LNCAP (cell line): ENCODE results near the gene MEIS2.
A peak's percentile ranks its signal among the peaks of the same experiment; 100 is the strongest.

Experiments used
- CTCF ChIP-seq: fragments of 450-650 bp; IDR thresholded peaks from 2 replicates; pipeline ENCODE4 v1.5.1; 2017; ENCODE audit warnings: mild to moderate bottlenecking

MEIS2 gene

DNA sequence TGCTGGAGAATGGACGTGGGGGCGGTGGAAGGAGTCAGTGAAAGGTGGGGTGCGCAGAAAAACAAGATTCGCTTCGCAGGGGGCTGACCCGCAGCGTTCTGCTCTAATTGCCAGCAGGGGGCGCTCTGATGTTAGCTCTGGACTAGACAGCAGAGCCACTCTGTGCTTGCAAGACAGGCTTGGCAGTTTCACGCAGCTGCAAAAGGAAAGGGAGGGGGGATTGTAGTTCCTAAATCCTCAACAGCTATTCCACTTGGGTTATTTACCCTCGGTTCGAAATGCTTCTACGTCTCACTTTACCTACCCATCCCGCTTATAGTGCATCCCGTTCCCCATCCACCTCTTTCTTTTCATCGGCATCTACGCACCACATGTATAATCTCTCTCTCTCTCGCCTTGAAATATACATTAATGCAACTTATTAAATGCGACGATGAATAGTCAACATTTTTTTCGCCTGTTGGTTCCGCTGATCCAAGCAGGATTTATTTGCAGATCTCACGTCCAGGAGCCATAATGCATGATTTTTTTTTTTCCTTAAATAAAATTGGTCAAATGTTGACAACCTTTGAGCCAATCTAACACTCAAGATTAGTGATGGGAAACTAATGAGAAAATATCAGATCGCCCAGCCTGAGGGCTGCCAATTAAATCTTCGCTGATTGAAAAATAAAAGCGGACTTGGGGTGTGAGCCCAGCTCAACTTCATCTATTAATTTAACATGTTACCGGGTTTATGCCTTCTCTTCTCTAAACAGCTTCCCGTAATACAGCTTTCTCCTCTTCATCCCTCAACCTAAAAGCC, 216.4 kb downstream of the MEIS2 start:
- peak; percentile 88 for TF ChIP-seq CTCF

DNA sequence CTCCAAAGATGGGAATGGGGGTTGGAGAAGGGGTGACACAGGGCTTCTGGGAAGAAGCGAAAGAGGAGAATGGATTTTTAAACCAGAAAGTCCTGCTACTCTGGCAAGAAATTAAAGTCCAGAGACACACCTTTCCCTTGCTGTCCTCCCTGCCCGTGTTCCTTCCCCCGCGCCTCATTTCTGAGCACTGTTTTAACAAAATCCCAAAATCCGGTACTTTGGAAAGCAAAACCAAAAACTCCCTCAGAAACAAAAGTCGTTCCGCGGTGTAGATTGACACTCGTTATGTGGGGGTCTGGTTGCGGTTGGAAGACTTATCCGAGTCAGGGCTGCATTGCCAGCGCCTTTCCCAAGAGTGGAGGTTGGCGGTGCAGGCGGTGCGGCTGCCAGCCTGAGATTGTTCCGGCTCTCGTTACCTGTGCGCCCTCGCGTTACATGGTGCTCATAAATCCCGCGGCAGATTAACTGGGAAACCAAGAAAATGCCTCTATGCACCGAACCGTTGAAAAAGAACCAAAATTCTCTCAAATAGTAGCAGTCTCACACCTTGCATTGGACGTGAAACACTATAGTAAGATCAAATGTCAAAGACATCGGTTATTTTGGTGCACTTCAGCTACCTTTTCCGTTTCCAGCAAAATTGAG, 217.7 kb downstream of the MEIS2 start:
- TF ChIP-seq CTCF = no peak

DNA sequence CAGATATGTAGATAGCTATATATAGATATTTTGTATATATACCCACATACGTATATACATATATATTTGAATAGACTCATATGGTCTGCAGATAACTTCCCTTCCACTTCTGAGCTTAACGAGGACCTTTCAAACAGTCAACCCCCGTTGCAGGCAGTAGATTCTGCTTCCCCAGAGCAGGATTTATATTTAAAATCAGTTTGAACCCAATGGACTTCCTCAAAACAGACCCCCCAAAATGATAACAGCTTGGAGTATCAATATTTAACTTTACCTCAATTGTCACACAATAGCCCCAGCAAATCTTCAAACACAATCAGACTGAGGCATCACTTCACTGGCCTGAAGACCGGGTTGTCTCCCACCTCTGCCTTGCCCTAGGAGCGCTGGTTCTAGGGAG, 218.3 kb downstream of the MEIS2 start:
- no peak for TF ChIP-seq CTCF

DNA sequence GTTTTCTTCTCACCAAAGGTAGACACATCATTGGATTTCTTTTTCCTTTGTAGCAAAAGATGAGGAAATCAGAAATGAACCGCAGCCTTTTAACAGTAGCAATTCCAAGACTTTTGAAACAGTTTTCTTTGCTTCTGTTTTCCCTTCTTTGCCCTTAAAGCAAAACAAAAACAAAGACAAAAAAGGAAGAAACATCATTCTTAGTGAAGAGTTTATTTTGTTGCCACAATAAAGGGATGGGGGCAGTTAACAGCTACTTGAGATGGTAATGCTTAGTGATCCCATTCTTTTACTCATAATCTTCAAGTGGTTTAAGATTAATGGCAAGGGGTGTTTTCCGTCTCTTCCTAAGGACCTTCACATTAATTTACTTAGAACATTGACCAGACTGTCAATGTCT, 218.8 kb downstream of the MEIS2 start:
- no peak for TF ChIP-seq CTCF

DNA sequence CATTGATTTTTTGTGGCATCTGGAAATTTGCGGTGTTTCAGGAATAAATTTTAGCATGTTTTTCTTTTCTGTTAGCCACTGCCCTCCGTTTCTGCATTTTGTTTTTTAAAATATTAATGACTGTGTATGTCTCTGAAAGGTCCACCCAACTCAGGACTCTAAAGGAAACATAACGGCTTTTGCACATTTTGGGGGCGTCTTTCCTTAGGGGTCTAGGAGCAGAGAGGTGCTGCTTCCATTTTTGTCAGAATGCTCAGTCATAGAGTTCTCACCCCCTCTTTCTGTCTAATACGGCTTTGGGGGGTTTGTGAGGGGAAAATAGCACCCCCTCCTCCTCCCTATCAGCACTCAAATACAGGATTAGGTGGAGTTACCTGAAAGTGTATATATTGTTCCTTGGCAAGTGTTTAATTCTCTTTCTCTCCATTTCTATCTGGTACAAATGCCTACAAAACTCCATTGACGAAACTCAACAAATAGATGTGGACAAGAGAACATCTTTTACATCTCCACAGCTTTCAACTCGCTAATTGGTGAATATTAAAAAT, 219.4 kb downstream of the MEIS2 start:
- TF ChIP-seq CTCF = no peak

- no peak for TF ChIP-seq CTCF
These were observed 220.0 kb downstream of the MEIS2 start for GRCh38 chr15:36880224-36880912.

DNA sequence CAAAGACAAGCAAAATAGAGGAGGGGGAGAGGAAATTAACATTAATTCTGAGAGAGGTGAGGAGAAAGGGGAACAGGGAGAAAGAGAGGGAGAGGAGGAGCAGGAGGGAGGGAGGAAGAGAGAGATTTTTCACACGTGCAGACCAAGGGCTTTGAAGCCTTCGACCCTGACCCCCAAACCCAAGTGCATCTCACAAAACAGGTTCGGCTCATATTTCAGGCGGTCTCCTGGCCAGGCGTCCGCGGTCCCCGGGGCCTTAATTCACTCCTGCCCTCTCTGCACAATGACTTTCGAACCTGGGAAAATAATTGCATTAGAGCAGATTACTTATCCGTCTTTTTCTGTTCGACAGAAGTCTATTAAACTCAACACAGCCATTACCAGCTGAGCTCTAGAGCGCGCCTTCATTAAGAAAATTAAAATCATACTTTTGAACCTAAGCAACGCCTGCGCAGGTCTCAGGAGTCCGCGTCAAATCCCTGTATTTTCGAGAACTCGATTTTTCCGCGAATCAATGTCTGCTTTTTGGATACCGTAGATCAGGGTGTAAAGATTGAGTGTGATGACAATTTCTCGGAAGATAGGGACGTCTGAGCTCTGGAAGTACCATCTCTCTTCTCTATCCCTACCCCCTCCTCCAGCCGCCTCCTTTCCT, 220.7 kb downstream of the MEIS2 start:
- no peak for TF ChIP-seq CTCF
